ENCODE measurements around the gene BATF3. TPM values are rescaled to one million over a fixed set of nuclear protein-coding genes. Genes with fewer than 3 reads are reported as not detected.
A peak's percentile ranks its signal among the peaks of the same experiment; 100 is the strongest.

The BATF3 gene
- total and polyA plus RNA-seq, 5 donors from 2014 or later = 1.6 to 4.4 (median 2.6) TPM

DNA sequence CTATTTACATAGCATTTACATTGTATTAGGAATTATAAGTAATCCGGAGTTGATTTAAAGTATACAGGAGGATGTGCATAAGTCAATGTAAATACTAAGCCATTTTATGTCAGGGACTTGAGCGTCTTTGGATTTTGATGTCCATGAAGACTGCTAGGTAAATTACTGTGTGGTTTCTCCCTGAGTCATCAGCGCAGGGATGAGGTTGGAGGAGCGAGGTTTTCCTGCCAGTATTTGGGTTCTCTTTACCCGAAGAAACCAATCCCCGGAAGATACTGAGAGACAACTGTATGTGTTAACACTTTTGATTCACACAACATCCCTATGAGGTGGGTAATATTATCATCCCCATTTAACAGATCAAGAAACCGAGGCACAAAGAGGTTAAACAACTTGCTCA, 29.3 kb downstream of the BATF3 start:
- no peak for ATAC-seq (ENCODE audit: low read depth in 2 of 2)

DNA sequence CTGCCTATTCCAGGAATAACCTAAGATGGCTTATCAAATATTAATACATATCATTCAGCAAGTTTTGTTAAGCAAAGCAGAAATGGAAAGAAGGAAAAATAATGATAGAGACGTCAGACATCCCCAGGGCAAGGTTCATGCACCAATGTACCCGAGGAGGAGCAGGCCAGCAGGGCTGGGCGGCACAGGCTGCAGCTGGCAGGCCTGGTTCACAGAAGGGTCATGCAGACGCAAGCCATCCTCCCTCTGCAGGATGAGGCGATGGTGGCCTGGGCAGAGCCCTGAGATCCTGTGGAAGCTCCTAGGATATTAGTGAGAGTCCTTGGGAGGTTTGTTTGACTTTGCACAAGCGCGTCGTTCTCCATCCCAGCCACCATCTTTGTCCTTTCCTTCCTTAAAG, 30.0 kb downstream of the BATF3 start:
- Histone ChIP-seq H3K36me3 (ENCODE audit: control insufficient read depth, insufficient read depth, low read length) (no peaks in the 10 kb centered on the region), H3K27ac (ENCODE audit: insufficient read depth, low read length, poor library complexity, severe bottlenecking) (no peak overlapping the region), H3K4me3 (ENCODE audit: low read depth, low read length) (no peak overlapping the region), H3K27me3 (ENCODE audit: control insufficient read depth, insufficient read depth, low read length) (no peaks in the 10 kb centered on the region), H3K4me1 (ENCODE audit: control insufficient read depth, insufficient read depth, low read length, poor library complexity, severe bottlenecking) (peaks cover 10% of the 10 kb centered on the region), H3K9me3 (ENCODE audit: control insufficient read depth in 2 of 2, low read length in 2 of 2) (no peaks in the 10 kb centered on the region)
- Mint-ChIP-seq H3K4me1 (peaks cover 10 to 24% (median 12%) of the 10 kb centered on the region in 4 donors), H3K4me3 (no peak overlapping the region), H3K27ac (no peak overlapping the region), H3K27me3 (no peaks in the 10 kb centered on the region), H3K36me3 (no peaks in the 10 kb centered on the region), H3K9me3 (no peaks in the 10 kb centered on the region)
- no peak for ATAC-seq (ENCODE audit: low read depth in 2 of 2)
- DNase-seq = no peak

More for the DNA sequence above, 29.3 kb downstream of the BATF3 start:
- Histone ChIP-seq H3K36me3 (ENCODE audit: control insufficient read depth, insufficient read depth, low read length) (no peaks in the 10 kb centered on the region), H3K9me3 (ENCODE audit: control insufficient read depth in 2 of 2, low read length in 2 of 2) (no peaks in the 10 kb centered on the region), H3K27me3 (ENCODE audit: control insufficient read depth, insufficient read depth, low read length) (no peaks in the 10 kb centered on the region), H3K4me3 (ENCODE audit: low read depth, low read length) (no peak overlapping the region), H3K27ac (ENCODE audit: insufficient read depth, low read length, poor library complexity, severe bottlenecking) (no peak overlapping the region), H3K4me1 (ENCODE audit: control insufficient read depth, insufficient read depth, low read length, poor library complexity, severe bottlenecking) (peaks cover 6% of the 10 kb centered on the region)
- H3K27ac Mint-ChIP-seq = no peak overlapping the region
- no peak overlapping the region for H3K4me3 Mint-ChIP-seq
- no peak for DNase-seq
- H3K9me3 Mint-ChIP-seq = no peaks in the 10 kb centered on the region
- H3K4me1 Mint-ChIP-seq = peaks cover 7 to 23% (median 12%) of the 10 kb centered on the region in 4 donors
- no peaks in the 10 kb centered on the region for H3K36me3 Mint-ChIP-seq
- no peaks in the 10 kb centered on the region for H3K27me3 Mint-ChIP-seq

DNA sequence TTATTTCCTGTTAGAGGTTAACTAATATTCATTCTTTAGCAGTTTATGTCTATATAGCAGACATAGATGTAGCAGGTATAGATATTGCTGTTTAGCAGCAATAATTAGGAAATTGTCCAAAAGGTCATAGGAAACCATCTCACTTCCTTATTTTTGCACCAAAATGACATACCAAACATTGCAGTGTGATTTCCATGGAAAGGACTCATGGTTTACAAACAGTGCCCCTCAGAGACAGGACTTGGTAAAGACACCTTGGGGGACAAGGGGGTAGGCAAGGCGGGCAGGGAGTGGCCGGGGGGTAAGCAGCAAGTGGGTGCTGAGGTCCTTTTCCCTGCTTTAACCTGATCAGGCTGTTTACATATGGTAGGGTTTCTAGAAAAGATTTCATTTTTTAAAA, 30.5 kb downstream of the BATF3 start:
- Mint-ChIP-seq H3K4me1 (peaks cover 10 to 24% (median 12%) of the 10 kb centered on the region in 4 donors), H3K27ac (no peak overlapping the region), H3K36me3 (no peaks in the 10 kb centered on the region), H3K9me3 (no peaks in the 10 kb centered on the region), H3K27me3 (no peaks in the 10 kb centered on the region), H3K4me3 (no peak overlapping the region)
- Histone ChIP-seq H3K4me3 (ENCODE audit: low read depth, low read length) (no peak overlapping the region), H3K9me3 (ENCODE audit: control insufficient read depth in 2 of 2, low read length in 2 of 2) (no peaks in the 10 kb centered on the region), H3K27me3 (ENCODE audit: control insufficient read depth, insufficient read depth, low read length) (no peaks in the 10 kb centered on the region), H3K4me1 (ENCODE audit: control insufficient read depth, insufficient read depth, low read length, poor library complexity, severe bottlenecking) (peaks cover 10% of the 10 kb centered on the region), H3K27ac (ENCODE audit: insufficient read depth, low read length, poor library complexity, severe bottlenecking) (no peak overlapping the region), H3K36me3 (ENCODE audit: control insufficient read depth, insufficient read depth, low read length) (no peaks in the 10 kb centered on the region)
- ATAC-seq (ENCODE audit: low read depth in 2 of 2) (no peak), DNase-seq (no peak)

- no peak overlapping the region for H3K27ac ChIP-seq (ENCODE audit: insufficient read depth, low read length, poor library complexity, severe bottlenecking)
- ATAC-seq (ENCODE audit: low read depth in 2 of 2) (no peak), DNase-seq (no peak)
- no peak overlapping the region for H3K4me3 ChIP-seq (ENCODE audit: low read depth, low read length)
- Mint-ChIP-seq H3K27ac (no peak overlapping the region), H3K9me3 (no peaks in the 10 kb centered on the region), H3K4me1 (peaks cover 10 to 24% (median 12%) of the 10 kb centered on the region in 4 donors), H3K27me3 (no peaks in the 10 kb centered on the region), H3K4me3 (no peak overlapping the region), H3K36me3 (no peaks in the 10 kb centered on the region)
- H3K27me3 ChIP-seq (ENCODE audit: control insufficient read depth, insufficient read depth, low read length) = no peaks in the 10 kb centered on the region
- H3K36me3 ChIP-seq (ENCODE audit: control insufficient read depth, insufficient read depth, low read length) = no peaks in the 10 kb centered on the region
- H3K9me3 ChIP-seq (ENCODE audit: control insufficient read depth in 2 of 2, low read length in 2 of 2) = no peaks in the 10 kb centered on the region
- peaks cover 10% of the 10 kb centered on the region for H3K4me1 ChIP-seq (ENCODE audit: control insufficient read depth, insufficient read depth, low read length, poor library complexity, severe bottlenecking)
Observed at GRCh38 chr1:212668477-212668876, 31.2 kb downstream of the BATF3 start.

- no peaks in the 10 kb centered on the region for H3K36me3 Mint-ChIP-seq
- H3K4me3 ChIP-seq (ENCODE audit: low read depth, low read length) = no peak overlapping the region
- H3K9me3 Mint-ChIP-seq = no peaks in the 10 kb centered on the region
- DNase-seq (peak in 1 of 3 donors; percentile 32), ATAC-seq (ENCODE audit: low read depth in 2 of 2) (no peak)
- peaks cover 10% of the 10 kb centered on the region for H3K4me1 ChIP-seq (ENCODE audit: control insufficient read depth, insufficient read depth, low read length, poor library complexity, severe bottlenecking)
- no peaks in the 10 kb centered on the region for H3K9me3 ChIP-seq (ENCODE audit: control insufficient read depth in 2 of 2, low read length in 2 of 2)
- peak overlapping the region in 1 of 3 donors; percentile 37 for H3K27ac Mint-ChIP-seq
- H3K27me3 ChIP-seq (ENCODE audit: control insufficient read depth, insufficient read depth, low read length) = no peaks in the 10 kb centered on the region
- H3K4me1 Mint-ChIP-seq = peaks cover 10 to 24% (median 12%) of the 10 kb centered on the region in 4 donors
- H3K27me3 Mint-ChIP-seq = no peaks in the 10 kb centered on the region
- H3K27ac ChIP-seq (ENCODE audit: insufficient read depth, low read length, poor library complexity, severe bottlenecking) = no peak overlapping the region
- no peak overlapping the region for H3K4me3 Mint-ChIP-seq
- no peaks in the 10 kb centered on the region for H3K36me3 ChIP-seq (ENCODE audit: control insufficient read depth, insufficient read depth, low read length)
Observed at GRCh38 chr1:212667223-212668139, 32.2 kb downstream of the BATF3 start.

DNA sequence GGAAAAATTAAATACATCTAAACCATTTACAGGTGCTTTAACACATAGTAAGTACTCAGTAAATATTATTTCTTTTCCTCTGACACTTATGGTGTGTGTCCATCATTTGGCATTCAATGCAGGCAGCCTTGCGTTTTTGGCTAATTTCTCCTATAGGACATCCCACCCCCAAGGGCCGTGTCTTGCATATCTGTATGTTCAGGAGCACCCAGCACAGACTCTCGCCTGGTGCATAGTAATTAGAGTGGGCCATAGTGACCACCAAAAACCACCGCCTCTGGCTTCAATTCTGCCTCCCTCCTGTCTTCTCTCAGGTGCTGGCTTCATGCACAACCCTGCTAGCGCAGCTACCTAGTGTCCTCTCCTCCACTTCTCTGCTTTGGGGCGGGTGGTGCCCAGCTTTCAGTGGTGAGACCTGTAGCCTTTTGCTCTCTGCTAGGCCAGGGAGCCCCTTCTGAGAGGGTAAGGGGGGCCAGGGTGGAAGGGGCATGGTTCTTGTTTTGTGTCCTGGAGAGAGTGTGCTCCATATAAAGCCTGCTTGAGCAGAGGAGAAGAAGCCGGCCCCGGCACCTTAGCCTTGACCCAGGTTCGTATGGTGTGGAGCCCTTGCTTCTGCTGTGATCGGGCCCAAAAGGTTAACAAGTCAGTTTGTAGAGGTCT, 33.4 kb downstream of the BATF3 start:
- no peaks in the 10 kb centered on the region for H3K27me3 ChIP-seq (ENCODE audit: control insufficient read depth, insufficient read depth, low read length)
- peaks cover 10% of the 10 kb centered on the region for H3K4me1 ChIP-seq (ENCODE audit: control insufficient read depth, insufficient read depth, low read length, poor library complexity, severe bottlenecking)
- no peaks in the 10 kb centered on the region for H3K36me3 ChIP-seq (ENCODE audit: control insufficient read depth, insufficient read depth, low read length)
- ATAC-seq (ENCODE audit: low read depth in 2 of 2) = no peak
- H3K4me1 Mint-ChIP-seq = peaks cover 10 to 24% (median 12%) of the 10 kb centered on the region in 4 donors
- H3K9me3 Mint-ChIP-seq = no peaks in the 10 kb centered on the region
- H3K27ac Mint-ChIP-seq = no peak overlapping the region
- no peak for DNase-seq
- no peaks in the 10 kb centered on the region for H3K36me3 Mint-ChIP-seq
- H3K9me3 ChIP-seq (ENCODE audit: control insufficient read depth in 2 of 2, low read length in 2 of 2) = no peaks in the 10 kb centered on the region
- H3K4me3 Mint-ChIP-seq = peak overlapping the region in 1 of 4 donors; percentile 43
- H3K4me3 ChIP-seq (ENCODE audit: low read depth, low read length) = no peak overlapping the region
- H3K27me3 Mint-ChIP-seq = no peaks in the 10 kb centered on the region
- no peak overlapping the region for H3K27ac ChIP-seq (ENCODE audit: insufficient read depth, low read length, poor library complexity, severe bottlenecking)

GRCh38 chr1:212665241-212666115, 34.2 kb downstream of the BATF3 start:
- peak overlapping the region in 1 of 3 donors; percentile 71 for H3K27ac Mint-ChIP-seq
- H3K4me3 ChIP-seq (ENCODE audit: low read depth, low read length) = no peak overlapping the region
- no peaks in the 10 kb centered on the region for H3K27me3 ChIP-seq (ENCODE audit: control insufficient read depth, insufficient read depth, low read length)
- no peaks in the 10 kb centered on the region for H3K9me3 ChIP-seq (ENCODE audit: control insufficient read depth in 2 of 2, low read length in 2 of 2)
- no peaks in the 10 kb centered on the region for H3K27me3 Mint-ChIP-seq
- DNase-seq (peak; percentile 59 to 80 (median 69)), ATAC-seq (ENCODE audit: low read depth in 2 of 2) (peak; percentile 90 to 92)
- no peaks in the 10 kb centered on the region for H3K36me3 ChIP-seq (ENCODE audit: control insufficient read depth, insufficient read depth, low read length)
- peak overlapping the region in 3 of 4 donors; percentile 65 to 82 (median 80) for H3K4me3 Mint-ChIP-seq
- no peaks in the 10 kb centered on the region for H3K36me3 Mint-ChIP-seq
- H3K9me3 Mint-ChIP-seq = no peaks in the 10 kb centered on the region
- no peak overlapping the region for H3K27ac ChIP-seq (ENCODE audit: insufficient read depth, low read length, poor library complexity, severe bottlenecking)
- peaks cover 10% of the 10 kb centered on the region for H3K4me1 ChIP-seq (ENCODE audit: control insufficient read depth, insufficient read depth, low read length, poor library complexity, severe bottlenecking)
- H3K4me1 Mint-ChIP-seq = peaks cover 10 to 24% (median 12%) of the 10 kb centered on the region in 4 donors
